Measurements from ENCODE around the gene PARD3.

PARD3 gene

GRCh38 chr10:34789966-34790506 is 25.1 kb downstream of the PARD3 start:
- TF ChIP-seq POLR2AphosphoS5 (IDR thresholded peaks at IDR 0.05; ENCODE audit: low read depth, low read length) (no peak), REST (IDR thresholded peaks at IDR 0.05; ENCODE audit: insufficient read depth in 1 of 2, low read depth in 2 of 2, low read length in 2 of 2) (no peak), SIN3A (IDR thresholded peaks at IDR 0.05; ENCODE audit: borderline replicate concordance, insufficient read depth, low read length) (no peak), TAF1 (IDR thresholded peaks at IDR 0.05; ENCODE audit: borderline replicate concordance, insufficient read depth, low read length) (no peak), FOXP2 (optimal IDR thresholded peaks at IDR 0.05; ENCODE audit: borderline replicate concordance, extremely low read depth, extremely low read length, insufficient read depth) (no peak)

GRCh38 chr10:34786464-34786863 is 28.6 kb downstream of the PARD3 start:
- TF ChIP-seq POLR2AphosphoS5 (IDR thresholded peaks at IDR 0.05; ENCODE audit: low read depth, low read length), result no peak
- no peak for TF ChIP-seq FOXP2 (optimal IDR thresholded peaks at IDR 0.05; ENCODE audit: borderline replicate concordance, extremely low read depth, extremely low read length, insufficient read depth)
- TF ChIP-seq SIN3A (IDR thresholded peaks at IDR 0.05; ENCODE audit: borderline replicate concordance, insufficient read depth, low read length), result no peak
- no peak for TF ChIP-seq TAF1 (IDR thresholded peaks at IDR 0.05; ENCODE audit: borderline replicate concordance, insufficient read depth, low read length)
- TF ChIP-seq REST (IDR thresholded peaks at IDR 0.05; ENCODE audit: insufficient read depth in 1 of 2, low read depth in 2 of 2, low read length in 2 of 2), result no peak

GRCh38 chr10:34781711-34782110 is 33.4 kb downstream of the PARD3 start:
- no peak for TF ChIP-seq SIN3A (IDR thresholded peaks at IDR 0.05; ENCODE audit: borderline replicate concordance, insufficient read depth, low read length)
- TF ChIP-seq POLR2AphosphoS5 (IDR thresholded peaks at IDR 0.05; ENCODE audit: low read depth, low read length), result no peak
- TF ChIP-seq FOXP2 (optimal IDR thresholded peaks at IDR 0.05; ENCODE audit: borderline replicate concordance, extremely low read depth, extremely low read length, insufficient read depth), result no peak
- no peak for TF ChIP-seq TAF1 (IDR thresholded peaks at IDR 0.05; ENCODE audit: borderline replicate concordance, insufficient read depth, low read length)
- no peak for TF ChIP-seq REST (IDR thresholded peaks at IDR 0.05; ENCODE audit: insufficient read depth in 1 of 2, low read depth in 2 of 2, low read length in 2 of 2)

- TF ChIP-seq POLR2AphosphoS5 (IDR thresholded peaks at IDR 0.05; ENCODE audit: low read depth, low read length) (no peak), REST (IDR thresholded peaks at IDR 0.05; ENCODE audit: insufficient read depth in 1 of 2, low read depth in 2 of 2, low read length in 2 of 2) (no peak), FOXP2 (optimal IDR thresholded peaks at IDR 0.05; ENCODE audit: borderline replicate concordance, extremely low read depth, extremely low read length, insufficient read depth) (no peak), SIN3A (IDR thresholded peaks at IDR 0.05; ENCODE audit: borderline replicate concordance, insufficient read depth, low read length) (no peak), TAF1 (IDR thresholded peaks at IDR 0.05; ENCODE audit: borderline replicate concordance, insufficient read depth, low read length) (no peak)
Observed at GRCh38 chr10:34780818-34781380, 34.2 kb downstream of the PARD3 start.
